DLD1 (cell line): ENCODE results near the gene BAIAP3.
"Not testable (repeated sequence)": the region's sequence is repeated elsewhere in the genome, so short reads cannot be mapped to it uniquely, and the experiment has no call there.

Experiments used
- in situ Hi-C: cut with HindIII; loops from 2 replicates; pipeline ENCODE4 v1.10.0; 2017; ENCODE audit warnings: low sequenced_read_pairs

BAIAP3 gene

DNA sequence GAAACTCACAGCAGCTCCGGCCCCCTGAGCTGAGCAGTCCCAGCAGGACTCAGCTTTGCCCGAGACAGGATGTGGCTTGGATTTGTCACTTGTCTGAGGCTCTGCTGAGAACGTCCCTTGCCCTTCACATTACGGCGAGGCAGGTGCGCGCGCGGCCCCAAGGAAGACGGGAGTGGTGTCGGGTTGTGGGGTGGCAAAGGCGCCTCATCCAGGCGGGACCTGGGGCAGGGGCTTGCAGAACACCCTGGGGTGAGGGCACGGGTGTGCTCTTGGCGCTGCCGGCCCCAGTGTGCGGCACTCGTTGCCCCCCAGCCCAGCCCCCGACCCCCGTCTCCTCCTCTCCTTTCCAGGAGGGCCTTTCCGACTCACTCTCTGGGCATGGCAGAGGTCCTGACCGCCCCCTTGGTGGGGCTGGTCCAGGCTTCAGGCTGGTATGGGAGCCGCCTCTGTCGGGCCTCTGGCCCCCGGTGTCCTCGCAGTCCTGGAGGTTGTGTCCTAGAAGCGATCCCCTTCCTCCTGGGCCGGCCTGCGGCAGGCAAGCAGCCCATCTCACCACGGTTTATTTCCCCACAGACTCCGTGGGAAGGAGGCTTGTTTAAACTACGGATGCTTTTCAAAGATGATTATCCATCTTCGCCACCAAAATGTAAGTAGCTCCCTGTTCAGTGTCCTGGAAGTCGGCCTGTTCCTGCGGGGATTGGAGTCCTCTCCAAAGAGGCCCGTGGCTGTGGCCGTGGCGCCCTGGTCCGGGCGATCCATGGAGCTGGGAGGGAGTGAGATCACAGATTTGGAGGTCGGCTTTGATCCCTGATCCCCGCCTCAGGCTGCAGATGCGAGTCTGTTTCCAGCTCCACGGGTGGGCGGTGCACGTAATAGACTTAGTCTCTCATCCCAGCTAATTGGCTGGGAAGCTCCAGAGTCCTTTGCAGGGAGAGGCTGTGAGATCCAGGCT lies 18.1 kb upstream of the BAIAP3 start:
- in situ Hi-C loops, result no loop called here

DNA sequence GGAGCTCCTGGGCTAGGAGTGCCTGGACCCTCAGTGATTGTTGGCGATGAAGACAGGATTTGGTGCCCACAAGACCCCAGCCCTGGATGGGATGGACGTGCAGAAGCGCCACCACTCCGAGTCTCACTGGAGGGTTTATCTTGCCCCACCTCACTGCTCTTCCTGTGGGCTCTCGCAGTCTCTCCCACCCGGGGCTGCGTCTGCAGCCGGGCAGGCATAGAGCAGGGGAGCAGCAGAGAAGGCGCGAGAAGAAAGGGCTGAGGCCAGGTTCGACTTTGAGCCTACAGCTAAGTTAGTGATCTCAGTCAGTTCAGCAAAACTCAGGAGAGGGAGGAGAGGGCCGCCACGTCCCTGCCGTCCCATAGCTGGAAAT lies 17.4 kb upstream of the BAIAP3 start:
- in situ Hi-C loops, result no loop called here

DNA sequence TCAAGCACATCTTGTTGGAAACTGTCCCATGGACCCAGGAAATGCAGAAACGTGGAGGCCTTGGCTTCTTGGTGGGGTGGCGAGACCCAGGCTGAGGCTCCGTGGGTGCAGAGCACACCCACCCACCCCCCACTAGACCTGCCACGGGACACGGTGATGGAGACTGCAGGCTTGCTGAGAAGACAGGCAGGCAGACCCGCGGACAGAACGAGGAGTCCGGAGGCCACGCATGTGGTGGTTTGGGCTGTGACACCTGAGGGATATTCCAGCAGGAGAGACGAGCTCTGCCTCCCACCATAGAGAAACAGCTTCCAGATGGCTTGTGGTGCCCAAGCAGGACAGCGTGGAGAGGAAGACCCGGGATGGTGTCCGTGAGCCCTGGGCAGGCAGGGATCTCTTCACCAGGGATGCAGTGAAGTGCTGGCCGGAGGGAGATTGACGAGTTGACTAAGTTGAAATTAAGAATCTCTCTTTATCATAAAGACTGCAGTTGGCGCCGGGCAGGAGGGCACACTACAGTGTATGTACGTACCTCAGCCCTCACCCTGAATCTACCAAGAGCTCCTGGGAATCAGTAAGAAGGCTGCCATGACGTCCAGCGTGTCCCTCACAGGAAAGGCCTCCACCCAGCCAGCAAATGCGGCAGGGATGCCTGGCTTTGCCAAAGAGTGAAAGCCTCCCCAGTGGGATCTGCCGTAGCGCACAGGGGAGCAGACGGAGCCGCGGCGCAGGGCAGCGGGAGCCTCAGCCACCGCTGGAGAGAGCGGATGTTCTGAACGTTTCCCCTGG lies 15.8 kb upstream of the BAIAP3 start:
- in situ Hi-C loops, result no loop called here

DNA sequence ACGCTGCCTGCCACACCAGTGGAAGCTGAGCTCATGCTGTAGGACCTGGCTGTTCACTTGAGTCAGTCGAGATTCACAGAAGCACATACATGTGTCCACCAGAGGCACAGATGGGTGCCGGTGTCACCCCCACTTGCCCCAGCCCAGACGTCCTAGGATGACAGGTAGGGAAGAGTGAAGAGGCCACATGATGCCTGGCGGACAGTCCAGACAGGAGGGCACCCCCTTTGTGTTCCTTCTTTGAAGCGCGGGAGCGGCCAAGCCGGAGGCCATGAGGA lies 15.2 kb upstream of the BAIAP3 start:
- in situ Hi-C loops, result no loop called here

DNA sequence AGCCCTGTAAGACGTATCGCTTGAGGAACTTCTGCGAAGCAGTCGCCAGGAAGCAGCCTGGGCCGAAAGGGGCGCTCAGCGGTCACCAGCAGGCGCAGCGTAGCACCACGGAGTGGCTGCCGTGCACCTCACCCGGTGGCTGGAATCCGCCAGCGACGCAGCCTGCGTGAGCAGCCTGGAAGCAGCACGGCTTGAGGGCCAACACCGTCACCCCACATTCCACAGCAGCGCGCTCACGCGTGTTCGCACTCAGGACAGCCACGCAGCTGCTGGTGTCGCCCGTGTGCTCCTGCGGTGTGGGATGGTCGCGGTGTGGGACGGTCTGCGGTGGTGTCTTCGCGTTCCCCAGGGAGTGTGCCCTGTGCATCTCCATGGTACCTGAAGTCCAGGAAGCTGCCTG lies 14.4 kb upstream of the BAIAP3 start:
- in situ Hi-C loops, result no loop called here

DNA sequence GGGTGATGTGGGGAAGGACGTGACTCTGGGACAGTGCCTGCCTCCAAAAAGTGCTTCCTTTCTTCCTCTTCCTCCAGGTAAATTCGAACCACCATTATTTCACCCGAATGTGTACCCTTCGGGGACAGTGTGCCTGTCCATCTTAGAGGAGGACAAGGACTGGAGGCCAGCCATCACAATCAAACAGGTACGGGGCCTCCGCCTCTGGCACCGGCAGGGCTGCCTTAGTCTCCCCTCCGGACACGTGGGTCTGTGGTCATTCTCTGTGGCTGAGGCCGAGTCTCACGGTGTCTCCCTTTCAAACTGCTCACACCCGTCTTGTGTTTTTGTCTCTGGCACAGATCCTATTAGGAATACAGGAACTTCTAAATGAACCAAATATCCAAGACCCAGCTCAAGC lies 13.3 kb upstream of the BAIAP3 start:
- in situ Hi-C loops, result no loop called here

DNA sequence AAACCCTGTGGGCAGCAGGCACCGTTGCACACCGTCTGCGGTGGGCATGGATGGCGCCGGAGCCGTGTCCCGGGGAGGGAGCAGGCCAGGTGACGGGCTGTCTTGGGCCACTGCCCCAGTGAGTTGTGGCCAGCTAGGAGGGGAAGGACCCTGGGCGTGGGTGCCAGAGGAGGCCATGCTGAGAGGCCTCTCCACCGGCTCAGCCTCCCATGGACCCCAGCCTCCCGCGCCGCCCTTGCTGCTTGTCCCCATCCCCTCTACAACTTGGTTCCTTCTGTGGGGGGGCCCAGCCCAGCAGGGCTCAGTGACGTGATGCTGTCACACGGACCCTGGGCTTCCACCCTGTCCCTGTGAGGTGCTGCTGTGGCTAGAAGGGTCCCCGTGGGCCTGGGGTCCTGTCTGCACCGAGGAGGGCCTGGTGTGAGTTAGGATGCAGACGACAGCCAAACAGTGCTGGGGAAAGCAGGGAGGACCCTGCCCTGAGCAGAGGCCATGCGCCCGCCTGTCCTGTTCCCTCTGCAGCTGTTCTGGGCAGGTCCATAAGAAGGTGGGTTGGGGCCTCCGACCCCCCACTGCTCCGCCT lies 12.7 kb upstream of the BAIAP3 start:
- in situ Hi-C loops, result no loop called here

DNA sequence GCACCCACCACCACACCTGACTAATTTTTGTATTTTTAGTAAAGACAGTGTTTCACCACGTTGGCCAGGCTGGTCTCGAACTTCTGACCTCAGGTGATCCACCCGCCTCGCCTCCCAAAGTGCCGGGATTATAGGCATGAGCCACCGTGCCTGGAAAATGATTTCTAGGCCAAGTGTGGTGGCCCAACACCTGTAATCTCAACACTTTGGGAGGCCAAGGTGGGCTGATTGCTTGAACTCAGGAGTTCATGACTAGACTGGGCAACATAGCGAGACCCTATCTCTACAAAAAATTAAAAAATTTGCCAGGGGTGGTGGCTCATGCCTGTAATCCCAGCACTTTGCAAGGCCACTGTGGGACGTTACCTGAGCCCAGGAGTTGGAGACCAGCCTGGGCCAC lies 11.0 kb upstream of the BAIAP3 start:
- in situ Hi-C loops, result no loop called here

DNA sequence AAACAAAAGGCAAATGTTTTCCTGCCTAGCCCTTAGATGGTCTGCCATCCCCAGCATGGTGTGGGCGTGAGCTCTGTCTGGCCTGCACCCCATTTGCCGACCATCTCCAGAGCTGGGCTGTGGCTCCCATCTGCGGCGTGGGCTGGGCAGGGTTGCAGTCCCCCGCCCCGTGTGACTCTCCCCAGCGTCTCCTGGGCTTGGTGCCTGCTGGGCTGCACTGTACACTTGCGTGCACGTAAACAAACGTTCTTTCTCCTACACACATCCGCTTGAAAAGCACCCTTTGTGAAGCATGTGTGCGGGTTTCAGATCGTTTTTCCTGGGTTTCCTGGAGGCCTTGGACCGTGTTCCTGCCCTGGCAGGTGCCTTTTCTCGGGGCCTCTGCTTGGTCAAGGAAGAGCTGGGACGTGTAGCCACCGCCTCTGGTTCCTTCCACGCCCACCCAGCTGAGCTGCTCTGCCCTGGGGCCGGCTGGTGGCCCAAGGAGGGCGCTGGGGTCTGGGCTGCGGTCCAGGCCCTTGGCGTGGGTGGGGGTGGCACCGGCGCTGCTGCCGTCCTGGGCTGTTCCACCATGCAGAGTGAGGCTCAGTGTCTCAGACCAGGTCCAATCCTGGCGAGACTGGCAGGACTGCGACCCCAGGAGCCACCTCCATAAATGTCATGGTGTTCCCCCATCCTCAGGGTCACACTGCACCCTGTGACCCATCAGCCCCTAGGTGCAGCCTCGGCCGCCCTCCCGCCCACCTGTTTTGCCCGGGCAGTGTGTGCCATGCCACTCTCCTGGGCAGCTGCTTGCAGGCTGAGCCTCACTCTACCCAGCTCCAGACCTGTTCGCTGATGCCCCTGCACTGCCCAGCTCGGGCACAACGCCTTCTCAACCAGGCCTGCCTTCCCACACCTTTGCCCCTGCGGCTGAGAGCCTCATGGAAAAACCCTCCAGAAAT lies 9.9 kb upstream of the BAIAP3 start:
- in situ Hi-C loops, result no loop called here

DNA sequence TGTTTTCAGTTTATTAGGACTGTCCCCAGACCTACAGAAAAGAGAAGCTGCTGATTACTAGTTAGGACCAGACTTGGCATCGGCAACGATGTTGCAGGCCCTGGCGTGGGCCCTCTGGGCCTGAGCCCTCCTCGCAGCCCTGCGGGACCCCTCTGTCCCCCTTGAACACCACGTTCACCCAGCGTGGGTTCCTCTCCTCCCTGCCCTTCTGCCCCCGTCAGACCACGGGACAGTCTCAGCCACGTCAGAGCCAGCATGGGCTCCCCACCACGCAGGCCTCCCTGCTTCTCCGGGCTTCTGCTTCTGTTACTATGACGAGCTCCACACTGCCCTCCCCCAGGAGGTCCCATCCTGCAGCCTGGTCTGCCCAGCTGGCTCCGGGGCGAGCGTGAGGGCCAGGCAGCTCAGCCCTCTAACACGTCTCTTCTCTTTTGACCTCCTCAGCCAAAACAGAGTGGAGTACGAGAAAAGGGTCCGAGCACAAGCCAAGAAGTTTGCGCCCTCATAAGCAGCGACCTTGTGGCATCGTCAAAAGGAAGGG lies 9.1 kb upstream of the BAIAP3 start:
- in situ Hi-C loops, result no loop called here

DNA sequence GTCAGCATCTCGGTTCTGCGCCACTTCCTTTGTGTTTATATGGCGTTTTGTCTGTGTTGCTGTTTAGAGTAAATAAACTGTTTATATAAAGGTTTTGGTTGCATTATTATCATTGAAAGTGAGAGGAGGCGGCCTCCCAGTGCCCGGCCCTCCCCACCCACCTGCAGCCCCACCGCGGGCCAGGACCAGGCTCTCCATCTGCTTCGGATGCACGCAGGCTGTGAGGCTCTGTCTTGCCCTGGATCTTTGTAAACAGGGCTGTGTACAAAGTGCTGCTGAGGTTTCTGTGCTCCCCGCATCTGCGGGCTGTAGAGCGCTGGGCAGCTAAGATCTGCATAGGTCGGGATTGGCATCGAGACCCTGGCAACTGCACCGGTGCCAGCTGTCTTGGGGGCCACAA lies 8.2 kb upstream of the BAIAP3 start:
- in situ Hi-C loops, result no loop called here

DNA sequence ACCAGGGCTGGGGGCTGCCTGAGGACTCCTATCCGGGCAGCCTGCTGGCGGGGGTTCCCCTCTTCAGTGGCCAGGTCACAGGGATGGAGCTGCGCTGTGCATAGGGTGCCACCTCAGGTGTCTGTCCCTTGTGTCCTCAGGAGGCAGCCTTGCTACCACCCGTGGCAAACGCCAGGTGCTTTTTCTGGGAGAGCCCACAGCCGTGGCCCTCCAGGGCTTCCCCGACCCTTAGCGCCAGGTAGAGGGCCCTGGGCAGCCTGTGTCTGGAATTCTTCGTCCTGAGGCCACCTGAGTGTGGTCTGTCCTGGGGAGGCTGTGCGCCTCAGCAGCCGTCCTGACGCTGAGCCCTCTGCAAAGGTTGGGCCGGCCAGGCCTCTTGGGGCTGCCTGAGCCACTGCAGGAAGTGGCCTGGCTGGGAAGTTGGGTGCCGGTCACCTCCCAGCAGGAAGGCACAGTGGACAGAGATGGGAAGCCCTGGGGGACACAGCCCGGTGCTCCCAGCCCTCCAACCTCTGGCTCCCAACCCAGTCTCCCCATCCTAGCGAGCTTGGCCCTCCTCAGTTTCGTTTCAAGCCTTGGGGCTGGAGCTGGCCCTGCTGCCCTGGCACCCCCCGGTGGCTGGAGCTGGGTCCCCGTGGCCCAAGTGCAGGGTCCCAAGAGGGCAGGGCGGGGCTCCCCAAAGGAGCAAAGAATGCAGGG lies 7.6 kb upstream of the BAIAP3 start:
- in situ Hi-C loops, result no loop called here

DNA sequence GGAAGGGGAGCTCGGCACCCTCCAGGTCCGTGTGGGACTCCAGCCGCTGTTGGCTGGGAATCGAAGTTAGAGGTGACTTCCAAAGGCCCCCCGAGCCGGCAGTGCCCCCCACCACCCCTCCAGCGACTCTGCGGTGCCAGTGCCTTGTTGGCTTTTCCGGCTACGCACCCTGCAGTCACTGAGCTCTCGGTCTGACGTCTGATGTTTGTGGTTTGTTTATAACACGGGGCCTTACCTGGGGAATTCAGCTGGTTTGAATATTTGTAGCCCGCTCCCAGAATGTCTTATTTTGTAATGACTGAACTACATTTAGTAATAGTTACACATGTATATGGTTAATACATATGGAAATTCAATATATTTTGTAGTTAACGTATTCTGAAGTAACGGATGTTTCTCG lies 7.1 kb upstream of the BAIAP3 start:
- in situ Hi-C loops, result no loop called here

DNA sequence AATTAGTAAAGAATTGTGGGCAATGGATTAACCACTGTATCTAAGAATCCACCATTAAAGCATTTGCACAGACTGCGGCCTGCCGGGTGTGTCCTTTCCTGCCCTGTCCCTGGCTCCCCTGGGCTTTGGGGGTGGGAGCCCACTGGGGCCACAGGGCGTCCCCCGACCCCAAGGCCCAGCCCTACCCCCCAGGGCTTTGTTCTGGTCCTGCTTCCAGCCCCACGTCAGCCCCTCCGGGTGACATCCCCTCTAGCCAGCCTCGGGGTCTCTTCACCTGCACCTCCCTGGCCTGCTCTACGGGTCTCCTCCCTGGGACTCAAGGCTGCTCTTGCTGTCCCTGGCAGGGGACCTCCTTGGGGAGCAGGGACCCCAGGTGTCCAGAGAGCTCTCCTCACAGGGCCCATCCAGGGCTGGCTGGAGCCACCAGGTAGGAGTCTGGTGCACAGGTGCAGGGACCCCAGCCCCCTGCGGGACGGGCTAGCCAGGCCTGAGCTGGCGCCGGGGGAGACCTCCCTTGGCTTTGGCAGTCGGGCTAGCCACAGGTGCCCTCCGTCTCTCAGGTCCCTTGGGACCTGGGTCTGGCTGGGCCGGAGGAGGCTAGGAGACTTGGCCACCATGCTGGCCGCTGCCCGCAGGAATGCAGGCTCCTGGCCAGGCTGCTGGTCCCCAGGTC lies 6.4 kb upstream of the BAIAP3 start:
- in situ Hi-C loops, result no loop called here

DNA sequence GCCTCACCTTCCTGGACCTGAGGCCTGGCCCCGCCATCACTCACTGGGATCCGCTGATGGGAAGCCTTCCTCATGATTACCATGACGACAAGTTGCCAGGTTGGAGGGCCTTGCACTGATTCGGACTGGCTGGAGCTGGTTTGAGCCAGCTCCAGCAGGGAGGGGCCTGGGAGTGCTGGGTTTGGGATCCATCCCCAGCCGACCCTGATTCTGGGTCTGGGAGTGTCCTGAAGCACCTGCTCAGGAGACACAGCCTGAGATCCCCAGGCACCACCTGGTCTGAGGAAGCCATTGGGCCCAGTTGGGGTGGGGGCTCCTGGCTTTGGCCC lies 5.9 kb upstream of the BAIAP3 start:
- in situ Hi-C loops, result no loop called here

DNA sequence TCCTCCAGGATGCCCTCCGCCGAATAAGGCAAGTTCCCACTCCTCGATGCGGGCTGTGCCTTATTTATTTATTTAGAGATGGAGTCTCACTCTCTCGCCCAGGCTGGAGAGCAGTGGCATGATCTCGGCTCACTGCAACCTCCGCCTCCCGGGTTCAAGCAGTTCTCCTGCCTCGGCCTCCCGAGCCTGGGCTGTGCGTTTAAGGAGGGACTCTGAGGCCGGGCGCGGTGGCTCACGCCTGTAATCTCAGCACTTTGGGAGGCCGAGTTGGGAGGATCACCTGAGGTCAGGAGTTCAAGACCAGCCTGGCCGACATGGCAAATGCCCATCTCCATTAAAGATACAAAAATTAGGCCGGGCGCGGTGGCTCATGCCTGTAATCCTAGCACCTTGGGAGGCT lies 5.3 kb upstream of the BAIAP3 start:
- in situ Hi-C loops, result not testable (repeated sequence)

DNA sequence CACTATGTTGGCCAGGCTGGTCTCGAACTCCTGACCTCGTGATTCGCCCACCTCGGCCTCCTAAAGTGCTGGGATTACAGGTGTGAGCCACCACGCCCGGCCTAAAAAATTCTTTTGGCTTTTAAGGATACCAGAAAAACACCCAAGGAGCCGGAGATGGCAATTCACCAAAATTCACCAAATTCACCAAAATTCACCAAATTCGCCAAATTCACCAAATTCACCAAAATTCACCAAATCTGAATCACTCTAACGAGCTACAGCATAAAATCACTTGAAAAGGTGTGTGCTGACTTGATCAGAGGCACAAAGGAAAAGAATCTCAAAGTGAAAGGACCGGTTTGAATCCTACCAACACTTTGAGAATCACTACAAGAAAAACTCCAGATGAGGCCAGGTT lies 4.5 kb upstream of the BAIAP3 start:
- in situ Hi-C loops, result not testable (repeated sequence)

DNA sequence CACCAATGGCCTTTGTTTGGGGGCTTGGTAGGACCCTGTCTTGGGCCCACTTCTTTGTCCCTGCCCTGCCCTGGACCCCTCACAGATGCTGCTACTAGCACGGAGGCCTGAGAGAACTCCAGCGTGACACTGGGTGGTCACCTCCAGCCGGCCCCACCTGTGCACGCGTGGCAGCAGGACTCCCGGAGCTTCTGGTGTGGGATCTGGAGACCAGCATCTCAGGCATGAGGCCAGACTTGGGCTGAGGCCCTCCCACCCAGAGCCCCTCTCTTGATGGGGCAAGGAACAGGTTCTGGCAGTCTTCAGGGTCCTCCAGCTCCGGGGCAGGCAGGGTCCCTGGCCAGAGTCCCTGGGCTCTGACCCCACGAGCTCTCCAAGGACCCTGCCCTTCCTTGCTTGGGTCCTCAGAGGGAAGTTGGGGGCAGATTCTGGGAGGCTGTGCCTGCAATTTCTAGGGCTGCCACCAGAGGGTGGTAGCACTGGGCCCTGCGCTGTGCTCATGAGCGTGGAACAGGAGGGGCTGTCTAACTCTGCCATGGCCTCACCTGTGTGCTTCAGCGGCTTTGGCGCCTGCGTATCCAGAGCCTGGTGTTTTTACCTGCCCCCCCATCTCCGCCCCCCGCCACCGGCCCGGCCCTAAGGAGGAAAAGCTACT lies 3.1 kb upstream of the BAIAP3 start:
- in situ Hi-C loops, result no loop called here
